Smooth muscle cell of the brain vasculature (primary cell): ENCODE measurements around the gene TADA1.
A peak's percentile ranks its signal among the peaks of the same experiment; 100 is the strongest.
"Not testable (repeated sequence)": the region's sequence is repeated elsewhere in the genome, so short reads cannot be mapped to it uniquely, and the experiment has no call there.

ENCODE experiments used
- DNase-seq: peaks from one replicate; pipeline ENCODE4 v3.0.0-alpha.2; 2012; ENCODE audit warnings: low read depth, low spot score

The TADA1 gene

DNA sequence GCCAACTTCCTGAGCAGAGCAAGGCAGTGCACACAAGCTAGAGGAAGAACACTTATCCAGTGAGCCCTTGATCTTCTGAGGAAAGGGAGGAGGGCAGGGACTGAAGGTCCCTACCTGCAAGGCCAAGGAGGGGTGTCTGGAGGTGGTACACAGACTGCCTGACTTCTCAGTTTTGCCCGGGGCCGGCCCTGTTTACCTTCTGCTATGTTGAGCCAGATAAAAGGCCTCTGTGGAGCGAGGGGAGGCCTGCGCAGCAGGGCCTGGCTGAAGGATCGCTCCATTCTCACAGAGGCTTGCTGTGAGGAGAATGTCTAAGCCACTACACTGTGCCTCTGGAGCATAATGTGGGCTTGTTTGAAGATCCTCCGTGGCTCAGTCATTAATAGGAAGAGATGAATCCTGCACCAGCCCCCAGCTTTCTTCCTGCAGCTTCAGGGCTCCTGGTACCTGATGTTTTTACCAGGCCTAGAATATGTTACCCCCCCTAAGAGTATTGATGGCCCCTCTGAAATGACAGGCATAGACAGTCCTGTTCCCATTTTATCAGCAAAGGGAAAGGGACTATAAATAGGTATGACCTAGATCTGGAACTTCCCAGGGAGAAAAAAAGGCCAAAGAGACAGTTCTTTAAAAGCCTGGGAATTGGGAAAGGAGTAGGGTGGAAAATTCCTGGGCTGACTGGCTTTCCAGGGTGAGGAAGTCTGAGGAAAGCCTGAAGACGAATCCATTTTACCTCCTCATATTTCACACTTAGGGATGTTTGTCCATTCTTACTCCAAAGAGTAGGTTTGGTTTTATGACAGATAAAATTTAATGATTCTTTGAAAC, 32.1 kb downstream of the TADA1 start:
- DNase-seq, result no peak

- DNase-seq, result no peak
These were observed 32.7 kb downstream of the TADA1 start for GRCh38 chr1:166843322-166843721.

DNA sequence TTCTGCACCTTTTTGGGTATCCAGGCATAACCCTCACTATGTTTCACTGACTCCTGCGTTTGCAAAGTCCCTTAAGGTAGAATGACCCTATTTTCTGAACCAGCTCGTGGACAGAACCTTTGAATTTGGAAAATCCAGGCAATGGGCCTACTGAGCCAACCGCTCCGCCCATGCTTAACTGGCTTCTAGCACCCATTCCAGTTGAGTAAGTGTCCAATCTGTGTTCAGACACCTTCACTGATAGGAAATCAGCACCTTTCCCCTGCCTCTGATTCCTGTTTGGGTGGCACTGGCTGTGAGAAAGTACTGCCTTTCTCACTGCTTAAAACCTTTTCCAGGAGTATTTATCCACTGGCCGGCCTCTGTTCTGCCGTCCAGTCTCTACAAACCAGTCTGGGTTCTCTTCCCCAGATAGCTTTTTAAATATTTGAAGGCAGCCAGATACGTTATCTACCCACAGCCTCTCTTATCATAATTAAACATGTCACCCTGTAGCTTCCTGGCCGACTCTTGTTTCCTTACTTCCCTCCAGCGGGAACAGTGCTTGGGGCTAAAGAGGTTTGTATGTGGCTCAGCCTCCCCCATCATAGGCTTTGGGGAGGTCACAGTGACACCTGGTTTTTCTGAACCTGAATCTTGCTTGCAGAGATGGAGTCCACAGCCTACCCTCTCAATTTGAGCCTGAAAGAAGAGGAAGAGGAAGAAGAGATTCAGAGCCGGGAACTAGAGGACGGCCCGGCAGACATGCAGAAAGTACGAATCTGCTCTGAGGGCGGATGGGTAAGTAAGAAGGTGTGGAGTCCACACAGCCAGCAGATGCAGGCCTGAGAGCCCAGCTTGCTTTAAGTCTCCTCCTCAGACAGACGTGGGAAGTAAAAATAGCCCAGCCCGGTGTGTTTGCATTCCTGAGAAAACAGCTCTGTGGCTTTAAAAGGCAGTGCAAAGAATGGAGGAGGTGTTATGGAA, 35.5 kb downstream of the TADA1 start:
- no peak for DNase-seq

GRCh38 chr1:166839600-166840308, 36.3 kb downstream of the TADA1 start:
- DNase-seq, result no peak

- DNase-seq, result peak; percentile 44
These were observed 37.1 kb downstream of the TADA1 start, which contains the start of gene POGK for GRCh38 chr1:166838766-166839599. Gene POGK (plus strand): TSS chr1:166839475. CDS start chr1:166840957, 1,482 bp downstream.

GRCh38 chr1:166836733-166837132, 39.3 kb downstream of the TADA1 start:
- DNase-seq, result no peak

DNA sequence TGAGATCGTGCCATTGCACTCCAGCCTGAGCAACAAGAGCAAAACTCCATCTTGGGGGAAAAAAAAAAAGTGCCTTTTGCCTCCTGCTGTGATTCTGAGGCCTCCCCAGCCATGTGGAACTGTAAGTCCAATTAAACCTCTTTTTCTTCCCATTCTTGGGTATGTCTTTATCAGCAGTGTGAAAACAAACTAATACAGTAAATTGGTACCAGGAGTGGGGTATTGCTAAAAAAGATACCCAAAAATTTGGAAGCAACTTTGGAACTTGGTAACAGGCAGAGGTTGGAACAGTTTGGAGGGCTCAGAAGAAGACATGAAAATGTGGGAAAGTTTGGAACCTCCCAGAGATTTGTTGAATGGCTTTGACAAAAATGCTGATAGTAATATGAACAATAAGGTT, 46.3 kb downstream of the TADA1 start:
- not testable (repeated sequence) for DNase-seq

GRCh38 chr1:166827426-166827825, 48.6 kb downstream of the TADA1 start:
- no peak for DNase-seq

GRCh38 chr1:166822385-166822784, 53.7 kb downstream of the TADA1 start:
- no peak for DNase-seq

DNA sequence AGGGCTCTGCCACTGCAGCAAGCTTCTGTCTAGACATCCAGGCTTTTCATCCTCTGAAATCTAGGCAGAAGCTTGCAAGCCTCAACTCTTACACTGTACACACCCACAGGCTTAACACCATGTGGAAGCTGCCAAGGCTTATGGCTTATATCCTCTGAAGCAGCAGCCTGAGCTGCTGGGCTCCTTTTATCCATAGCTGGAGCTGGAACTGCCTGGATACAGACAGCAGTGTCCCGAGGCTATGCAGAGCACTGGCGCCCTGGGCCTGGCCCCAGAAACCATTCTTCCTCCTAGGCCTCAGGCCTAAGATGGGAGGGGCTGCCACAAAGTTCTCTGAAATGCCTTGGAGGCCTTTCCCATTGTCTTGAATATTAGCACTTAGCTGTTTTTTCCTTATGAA, 56.1 kb downstream of the TADA1 start:
- no peak for DNase-seq

DNA sequence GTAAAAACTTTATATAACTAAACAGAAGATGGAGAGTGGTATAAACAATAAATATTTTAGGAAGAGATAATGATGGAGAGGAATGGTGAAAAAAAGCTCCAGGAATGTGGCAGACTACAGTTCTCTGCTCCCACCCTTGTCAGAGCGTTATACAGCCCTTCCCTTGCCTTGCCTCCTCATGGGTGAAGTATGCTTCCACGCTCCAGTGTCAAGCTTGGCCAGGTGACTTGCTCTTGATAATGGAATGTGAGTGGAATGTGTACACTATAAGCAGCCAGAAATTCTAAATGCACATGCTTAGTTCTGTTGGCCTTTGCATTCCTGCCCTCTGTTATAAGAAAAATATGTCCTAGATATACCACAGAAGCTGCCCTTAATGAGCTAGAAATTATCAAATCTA, 61.5 kb downstream of the TADA1 start:
- no peak for DNase-seq

GRCh38 chr1:166813508-166814223, 62.4 kb downstream of the TADA1 start:
- no peak for DNase-seq

- no peak for DNase-seq
These were observed 64.4 kb downstream of the TADA1 start for GRCh38 chr1:166811691-166812090.

GRCh38 chr1:166808952-166809351, 67.1 kb downstream of the TADA1 start:
- DNase-seq, result no peak
